NCI-H82 treated with DMSO at 0.1 percent for 48 hours (cell line): ENCODE data around the gene ADNP2.

Source experiments
- DNase-seq: peaks from one replicate; lab custom pipeline; 2025; ENCODE audit not compliant: unreplicated experiment; lab: John Stamatoyannopoulos, UW

Gene ADNP2

GRCh38 chr18:80171054-80171872 is 62.2 kb downstream of the ADNP2 start:
- no peak for DNase-seq

- DNase-seq, result no peak
These were observed 63.0 kb downstream of the ADNP2 start for GRCh38 chr18:80172056-80172455.

GRCh38 chr18:80173060-80173459 is 64.0 kb downstream of the ADNP2 start:
- DNase-seq, result no peak

- DNase-seq, result no peak
These were observed 66.6 kb downstream of the ADNP2 start for GRCh38 chr18:80175451-80176204.

GRCh38 chr18:80176334-80177073 is 67.4 kb downstream of the ADNP2 start:
- no peak for DNase-seq

- DNase-seq, result no peak
These were observed 68.1 kb downstream of the ADNP2 start for GRCh38 chr18:80177128-80177527.

- DNase-seq, result no peak
These were observed 70.1 kb downstream of the ADNP2 start for GRCh38 chr18:80178935-80179818.

- DNase-seq, result no peak
These were observed 70.9 kb downstream of the ADNP2 start for GRCh38 chr18:80179857-80180558.

- DNase-seq, result no peak
These were observed 71.9 kb downstream of the ADNP2 start for GRCh38 chr18:80180778-80181564.

- no peak for DNase-seq
These were observed 72.8 kb downstream of the ADNP2 start for GRCh38 chr18:80181642-80182461.

- no peak for DNase-seq
These were observed 73.8 kb downstream of the ADNP2 start for GRCh38 chr18:80182855-80183254.

- no peak for DNase-seq
These were observed 74.4 kb downstream of the ADNP2 start for GRCh38 chr18:80183273-80184050.

GRCh38 chr18:80184243-80184772 is 75.2 kb downstream of the ADNP2 start:
- no peak for DNase-seq

GRCh38 chr18:80185545-80185944 is 76.5 kb downstream of the ADNP2 start:
- no peak for DNase-seq

GRCh38 chr18:80187956-80188642 is 79.0 kb downstream of the ADNP2 start:
- DNase-seq, result no peak

- no peak for DNase-seq
These were observed 79.8 kb downstream of the ADNP2 start for GRCh38 chr18:80188643-80189530.
